K562 (cell line): ENCODE measurements around the gene NRXN2. TPM values are rescaled to one million over a fixed set of nuclear protein-coding genes. Genes with fewer than 3 reads are reported as not detected.
A peak's percentile ranks its signal among the peaks of the same experiment; 100 is the strongest.

Experiments
- ATAC-seq: fragments of 200-7000 bp; cut with Tn5 transposase; 3 replicates; pipeline ENCODE4 v1.9.1; 2020; ENCODE audit warnings: moderate library complexity
- BruUV-seq: library from RNA; stranded (reverse); fragments of 400-500 nt; replicated peaks from 2 replicates; lab custom pipeline; 2021; lab: Mats Ljungman, UMichigan
- CTCF ChIA-PET: fragments of 300-600 bp; formaldehyde crosslinking; extraction: SDS; loops from one replicate; lab custom pipeline; 2021; ENCODE audit warnings: low intra/inter-chr PET ratio; lab: Yijun Ruan, JAX
- POLR2A ChIA-PET: fragments of 300-600, 350-650 bp; sonication (Branson Sonifier 250); formaldehyde crosslinking; extraction: SDS; loops from one replicate; lab custom pipeline; 2021; ENCODE audit warnings: antibody characterized with exemption, inconsistent platforms; lab: Yijun Ruan, JAX
- DNase-seq, 4 experiments: peaks; one replicate each; pipeline versions ENCODE4 v3.0.0 to v3.0.0-alpha.2; 2011 to 2018; ENCODE audit warnings: low spot score in 3 of 4, mixed read lengths in 3 of 4; ENCODE audit errors: extremely low read depth in 1 of 4
- FAIRE-seq: peaks from 2 replicates; lab custom pipeline; 2011; peaks lifted over from hg19 to GRCh38; lab: Jason Lieb, UNC
- H2AFZ ChIP-seq: 2 replicates; pipeline ENCODE4 v1.6.0; 2011; ENCODE audit warnings: low read depth, low read length, control low read depth, inconsistent platforms
- H3K27ac ChIP-seq: fragments of 200-600 bp; 3 replicates; pipeline ENCODE4 v1.8.0; 2011; ENCODE audit warnings: low read depth, mild to moderate bottlenecking, control low read depth, inconsistent platforms, low read length, moderate library complexity, mixed read lengths; ENCODE audit errors: extremely low read depth
- H3K27me3 ChIP-seq, 2 experiments: fragments of 300-600 bp in 1 of 2; 2 replicates in 1 of 2; 3 replicates in 1 of 2; pipeline versions ENCODE4 v1.6.0 to v1.8.0; 2011; ENCODE audit warnings: inconsistent platforms in 2 of 2, low read length in 2 of 2, mild to moderate bottlenecking in 1 of 2, mixed read lengths in 1 of 2, moderate library complexity in 1 of 2; ENCODE audit not compliant: control insufficient read depth in 2 of 2, insufficient read depth in 2 of 2
- H3K36me3 ChIP-seq: fragments of 300-600 bp; 3 replicates; pipeline ENCODE4 v1.8.0; 2011; ENCODE audit warnings: mild to moderate bottlenecking, low read length, inconsistent platforms; ENCODE audit not compliant: control insufficient read depth, insufficient read depth
- H3K4me1 ChIP-seq, 2 experiments: fragments of 200-600 bp in 1 of 2; replicated peaks in 1 of 2; 2 replicates in 1 of 2; 3 replicates in 1 of 2; pipeline versions ENCODE4 v1.5.1 to v1.8.0; 2011; ENCODE audit warnings: inconsistent platforms in 2 of 2, low read length in 2 of 2, mild to moderate bottlenecking in 1 of 2, mixed read lengths in 1 of 2, moderate library complexity in 1 of 2; ENCODE audit not compliant: control insufficient read depth in 2 of 2, insufficient read depth in 2 of 2
- H3K4me2 ChIP-seq: 2 replicates; pipeline ENCODE4 v1.6.1; 2011; ENCODE audit warnings: low read length, control low read depth, inconsistent platforms, mixed read lengths; ENCODE audit not compliant: insufficient read depth
- H3K4me3 ChIP-seq: fragments of 200-600 bp; sonication (generic), shearing (Covaris generic); 2 replicates; pipeline ENCODE4 v1.5.1; 2016; ENCODE audit warnings: control low read depth, inconsistent platforms
- H3K79me2 ChIP-seq: fragments of 200-600 bp; 3 replicates; pipeline ENCODE4 v1.8.0; 2011; ENCODE audit warnings: low read length, inconsistent platforms; ENCODE audit not compliant: control insufficient read depth, insufficient read depth
- H3K9ac ChIP-seq, 2 experiments: 2 replicates each; pipeline versions ENCODE4 v1.6.0 to v1.6.1; 2011; ENCODE audit warnings: low read depth in 2 of 2, low read length in 2 of 2, control low read depth in 1 of 2, inconsistent platforms in 1 of 2, mild to moderate bottlenecking in 1 of 2, mixed read lengths in 1 of 2; ENCODE audit not compliant: insufficient read depth in 1 of 2
- H3K9me1 ChIP-seq: one replicate; pipeline ENCODE4 v1.6.0; 2011; ENCODE audit warnings: inconsistent platforms, mild to moderate bottlenecking, low read length, moderate library complexity; ENCODE audit not compliant: control insufficient read depth, insufficient read depth
- H3K9me3 ChIP-seq: replicated peaks from 2 replicates; pipeline ENCODE4 v1.5.1; 2011; ENCODE audit warnings: low read depth, low read length, inconsistent platforms; ENCODE audit not compliant: control insufficient read depth, insufficient read depth
- H4K20me1 ChIP-seq: replicated peaks from 2 replicates; pipeline ENCODE4 v1.6.1; 2011; ENCODE audit warnings: low read length, inconsistent platforms, mixed read lengths; ENCODE audit not compliant: control insufficient read depth, insufficient read depth
- C11orf30 ChIP-seq: fragments of 450-650 bp; IDR thresholded peaks from 2 replicates; pipeline ENCODE4 v1.6.1; 2016; ENCODE audit warnings: low read depth, mild to moderate bottlenecking
- ETV5 ChIP-seq: sonication (generic); formaldehyde crosslinking; IDR thresholded peaks from 2 replicates; pipeline ENCODE4 v1.4.0; 2020; ENCODE audit warnings: low read depth, mild to moderate bottlenecking, missing genetic modification reagents
- ETV6 ChIP-seq, 3 experiments: fragments of 150-350 bp in 1 of 3; sonication (generic) in 1 of 3; formaldehyde crosslinking in 1 of 3; IDR thresholded peaks; 2 replicates each; pipeline versions ENCODE4 v1.6.1 to v1.8.0; 2014 to 2022; ENCODE audit warnings: borderline replicate concordance in 2 of 3, low read depth in 2 of 3, antibody characterized with exemption in 1 of 3, low read length in 1 of 3, mild to moderate bottlenecking in 1 of 3, missing genetic modification reagents in 1 of 3
- KDM5B ChIP-seq: fragments of 200-600 bp; sonication (generic); IDR thresholded peaks from 2 replicates; pipeline ENCODE4 v1.6.1; 2012; ENCODE audit warnings: low read depth, mild to moderate bottlenecking, moderate library complexity, low read length, control low read depth, inconsistent platforms; ENCODE audit not compliant: insufficient replicate concordance
- MAFG ChIP-seq: fragments of 450-650 bp; conservative IDR thresholded peaks from 2 replicates; pipeline ENCODE4 v1.6.1; 2016; ENCODE audit warnings: missing genetic modification characterization, missing compliant biosample characterization
- MTA3 ChIP-seq: fragments of 450-650 bp; formaldehyde crosslinking; IDR thresholded peaks from 2 replicates; pipeline ENCODE4 v1.6.1; 2017; ENCODE audit warnings: mild to moderate bottlenecking, borderline replicate concordance
- PRPF4 ChIP-seq: fragments of 200-400 bp; formaldehyde crosslinking; IDR thresholded peaks from one replicate; pipeline ENCODE4 v1.6.1; 2017; ENCODE audit warnings: low read length, low read depth, mild to moderate bottlenecking; ENCODE audit not compliant: insufficient read depth, poor library complexity, severe bottlenecking
- SAFB ChIP-seq: fragments of 200-400 bp; formaldehyde crosslinking; IDR thresholded peaks from 2 replicates; pipeline ENCODE4 v1.6.1; 2017; ENCODE audit warnings: low read depth, low read length, borderline replicate concordance
- SLC30A9 ChIP-seq: fragments of 250-450 bp; sonication (Bioruptor Pico); IDR thresholded peaks from 2 replicates; pipeline ENCODE4 v1.8.0; 2022; ENCODE audit warnings: mild to moderate bottlenecking, moderate library complexity
- TAL1 ChIP-seq: fragments of 450-650 bp; IDR thresholded peaks from 2 replicates; pipeline ENCODE4 v1.6.1; 2016; ENCODE audit warnings: mild to moderate bottlenecking
- ZNF316 ChIP-seq: fragments of 450-650 bp; IDR thresholded peaks from 2 replicates; pipeline ENCODE4 v1.6.1; 2016
- ZNF668 ChIP-seq: fragments of 250-450 bp; sonication (Bioruptor Pico); IDR thresholded peaks from 2 replicates; pipeline ENCODE4 v1.8.0; 2022; ENCODE audit warnings: mild to moderate bottlenecking, inconsistent platforms
- ZNF780A ChIP-seq: fragments of 250-450 bp; sonication (Bioruptor Pico); IDR thresholded peaks from 2 replicates; pipeline ENCODE4 v1.5.0; 2021; ENCODE audit warnings: mild to moderate bottlenecking
- WGBS: fragments of 100-300 bp; shearing (Covaris generic); methylation state at CpG from one replicate; pipeline ENCODE4 v1.1.6; 2016; ENCODE audit warnings: low coverage, mixed read lengths; ENCODE audit not compliant: insufficient coverage; ENCODE audit errors: missing lambda C conversion rate; 5-methylcytosine and 5-hydroxymethylcytosine counted together
- in situ Hi-C: fragments of 300-500 bp; cut with MboI; formaldehyde crosslinking; loops from 4 replicates; pipeline ENCODE4 v1.15.0; 2018; ENCODE audit warnings: inconsistent platforms, mixed read lengths
- intact Hi-C: fragments of 100-400 bp; cut with micrococcal nuclease; formaldehyde crosslinking; loops from 2 replicates; pipeline ENCODE4 v1.14.2; 2022
- polyA plus RNA-seq, 8 experiments: library from polyadenylated mRNA; depleted of rRNA in 4 of 8; stranded (reverse) in 5 of 8; unstranded in 3 of 8; fragments of >200 nt; fragmentation: Nextera tagmentation in 2 of 8; fragmentation: Illumina TruSeq in 1 of 8; extraction: Ambion mirVana in 2 of 8; extraction: Trizol in 1 of 8; gene quantifications; 2 replicates each; pipeline versions ENCODE4 v1.2.1 to v1.2.3, GENCODE V29; 2011 to 2014; ENCODE audit warnings: inconsistent platforms in 1 of 8, missing spikeins in 1 of 8
- total RNA-seq, 7 experiments: library from RNA; depleted of rRNA in 6 of 7; stranded (reverse); fragments of >200 nt in 6 of 7; fragmentation: Illumina TruSeq in 2 of 7; extraction: Trizol in 2 of 7; gene quantifications; 2 replicates each; pipeline versions ENCODE4 v1.2.1 to v1.2.3, GENCODE V29; 2011 to 2021; ENCODE audit warnings: low replicate concordance in 1 of 7
- TF ChIP-seq, protein P1 (sequence below): fragments of 450-650 bp; IDR thresholded peaks from 2 replicates; pipeline ENCODE4 v1.6.1; 2017; ENCODE audit warnings: mild to moderate bottlenecking, moderate library complexity
- TF ChIP-seq, protein P2 (sequence below): IDR thresholded peaks from 2 replicates; pipeline ENCODE4 v1.6.1; 2016; ENCODE audit warnings: missing genetic modification characterization, missing compliant biosample characterization

NRXN2 gene
- total and polyA plus RNA-seq, 9 of the 15 experiments (the other 6 are each of a cell fraction or from before 2014, with no cell fraction given): 0.07 to 0.47 (median 0.15) TPM; not detected in 4

DNA sequence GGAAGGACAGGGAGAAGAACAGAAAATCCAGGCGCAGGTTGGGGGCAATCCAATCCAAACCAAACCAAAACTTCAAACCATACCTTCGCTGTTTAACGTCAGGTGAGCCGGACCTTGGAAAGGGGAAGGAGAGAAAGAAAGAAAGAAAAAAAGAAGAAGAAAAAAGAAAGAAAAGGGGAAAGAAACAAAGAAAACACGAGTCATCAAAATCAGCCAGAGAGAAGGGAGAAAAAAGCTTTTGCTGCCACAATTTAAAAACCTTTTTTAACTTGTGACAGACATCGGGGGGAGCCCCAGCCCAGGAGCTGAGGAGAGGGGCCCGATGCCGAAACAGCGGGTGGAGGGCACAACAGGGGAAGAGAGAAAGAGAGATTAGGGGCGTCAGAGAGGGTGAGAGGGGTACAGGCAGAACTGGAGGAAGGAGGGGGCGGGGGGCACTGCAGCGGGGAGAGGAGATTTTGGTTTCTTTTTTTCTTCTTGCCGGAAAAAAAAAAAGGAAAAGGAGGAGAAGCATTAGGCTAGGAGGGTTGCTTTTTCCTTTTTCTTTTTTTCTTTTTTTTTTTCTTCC lies 30.1 kb downstream of the NRXN2 start:
- no peak for ATAC-seq
- intact Hi-C loops: no loop called here
- CTCF ChIA-PET: no interaction called here
- H3K9me1 ChIP-seq: no peaks in the 10 kb centered on the region
- WGBS: 0% methylated on average over 8 of the region's 13 CpGs
- H2AFZ ChIP-seq: no peak overlapping the region
- TF ChIP-seq ZNF316 (peak; percentile 92), ZNF668 (CRISPR knock-in tag) (no peak), PRPF4 (no peak), TAL1 (no peak), SAFB (no peak), MTA3 (no peak), ETV6 (IDR thresholded peaks at IDR 0.05; ENCODE audit: borderline replicate concordance in 1 of 2, low read depth in 2 of 2, low read length in 1 of 2) (no peak), ETV6 (CRISPR knock-in tag; IDR thresholded peaks at IDR 0.05; ENCODE audit: borderline replicate concordance) (no peak), MAFG (tag) (peak; percentile 61), ZNF780A (CRISPR knock-in tag) (no peak), KDM5B (no peak), SLC30A9 (CRISPR knock-in tag) (no peak), ETV5 (CRISPR knock-in tag) (no peak), C11orf30 (peak; percentile 86; the same call in 1 of the 2 replicates)
- TF ChIP-seq, protein P1, sequence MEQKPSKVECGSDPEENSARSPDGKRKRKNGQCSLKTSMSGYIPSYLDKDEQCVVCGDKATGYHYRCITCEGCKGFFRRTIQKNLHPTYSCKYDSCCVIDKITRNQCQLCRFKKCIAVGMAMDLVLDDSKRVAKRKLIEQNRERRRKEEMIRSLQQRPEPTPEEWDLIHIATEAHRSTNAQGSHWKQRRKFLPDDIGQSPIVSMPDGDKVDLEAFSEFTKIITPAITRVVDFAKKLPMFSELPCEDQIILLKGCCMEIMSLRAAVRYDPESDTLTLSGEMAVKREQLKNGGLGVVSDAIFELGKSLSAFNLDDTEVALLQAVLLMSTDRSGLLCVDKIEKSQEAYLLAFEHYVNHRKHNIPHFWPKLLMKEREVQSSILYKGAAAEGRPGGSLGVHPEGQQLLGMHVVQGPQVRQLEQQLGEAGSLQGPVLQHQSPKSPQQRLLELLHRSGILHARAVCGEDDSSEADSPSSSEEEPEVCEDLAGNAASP: no peak
- TF ChIP-seq, protein P2, sequence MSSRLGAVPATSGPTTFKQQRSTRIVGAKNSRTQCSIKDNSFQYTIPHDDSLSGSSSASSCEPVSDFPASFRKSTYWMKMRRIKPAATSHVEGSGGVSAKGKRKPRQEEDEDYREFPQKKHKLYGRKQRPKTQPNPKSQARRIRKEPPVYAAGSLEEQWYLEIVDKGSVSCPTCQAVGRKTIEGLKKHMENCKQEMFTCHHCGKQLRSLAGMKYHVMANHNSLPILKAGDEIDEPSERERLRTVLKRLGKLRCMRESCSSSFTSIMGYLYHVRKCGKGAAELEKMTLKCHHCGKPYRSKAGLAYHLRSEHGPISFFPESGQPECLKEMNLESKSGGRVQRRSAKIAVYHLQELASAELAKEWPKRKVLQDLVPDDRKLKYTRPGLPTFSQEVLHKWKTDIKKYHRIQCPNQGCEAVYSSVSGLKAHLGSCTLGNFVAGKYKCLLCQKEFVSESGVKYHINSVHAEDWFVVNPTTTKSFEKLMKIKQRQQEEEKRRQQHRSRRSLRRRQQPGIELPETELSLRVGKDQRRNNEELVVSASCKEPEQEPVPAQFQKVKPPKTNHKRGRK (tag): peak; percentile 87
- DNase-seq: no peak
- H3K36me3 ChIP-seq: no peaks in the 10 kb centered on the region
- peaks cover 10 to 66% of the 10 kb centered on the region in 2 experiments; a peak in 4 of 5 replicates for H3K27me3 ChIP-seq
- FAIRE-seq: no peak
- no peak overlapping the region for H3K27ac ChIP-seq
- no peaks in the 10 kb centered on the region for H3K9me3 ChIP-seq
- no TSS peak for BruUV-seq
- no peaks in the 10 kb centered on the region for H3K79me2 ChIP-seq
- no peak overlapping the region for H3K9ac ChIP-seq
- no peak overlapping the region for H3K4me3 ChIP-seq
- no peaks in the 10 kb centered on the region for H4K20me1 ChIP-seq
- H3K4me1 ChIP-seq: peaks cover 0 to 4% of the 10 kb centered on the region in 2 experiments; a peak in 2 of 5 replicates
- no peak overlapping the region for H3K4me2 ChIP-seq
- POLR2A ChIA-PET: no interaction called here
- in situ Hi-C loops: no loop called here
